ENCODE results near the gene TMEM106C.

Gene TMEM106C

DNA sequence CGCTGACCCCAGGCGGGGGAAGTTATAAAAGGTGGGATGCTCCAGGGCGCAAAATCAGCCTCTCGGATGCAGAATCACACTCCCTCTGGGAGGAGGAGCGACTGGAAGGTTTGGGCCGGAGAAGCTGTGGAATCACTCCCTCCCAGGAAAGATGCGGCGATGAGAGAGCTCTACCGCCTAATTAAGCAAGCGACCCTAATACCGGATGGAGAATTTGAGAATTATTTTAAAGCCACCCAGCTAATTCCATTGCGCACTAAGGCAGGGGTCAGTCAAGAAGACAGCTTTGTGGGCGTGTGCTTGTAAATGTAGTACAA, 39.0 kb downstream of the TMEM106C start:
- TF ChIP-seq EP300 (IDR thresholded peaks at IDR 0.05; ENCODE audit: borderline replicate concordance) (no peak), FOXM1 (IDR thresholded peaks at IDR 0.05; ENCODE audit: borderline replicate concordance, low read depth) (no peak), RAD21 (IDR thresholded peaks at IDR 0.05; ENCODE audit: low read depth) (no peak), CREB1 (IDR thresholded peaks at IDR 0.05; ENCODE audit: low read depth) (no peak), TAF1 (IDR thresholded peaks at IDR 0.05; ENCODE audit: low read depth) (no peak; the same call in 1 of the 2 replicates), ZBTB7A (IDR thresholded peaks at IDR 0.05; ENCODE audit: low read depth) (no peak; the same call in 1 of the 2 replicates), TCF12 (IDR thresholded peaks at IDR 0.05; ENCODE audit: low read depth) (no peak), YY1 (IDR thresholded peaks at IDR 0.05; ENCODE audit: low read depth) (no peak), EGR1 (IDR thresholded peaks at IDR 0.05) (no peak), CEBPB (IDR thresholded peaks at IDR 0.05) (no peak), NFIC (IDR thresholded peaks at IDR 0.05) (no peak), TEAD4 (IDR thresholded peaks at IDR 0.05) (no peak)
- TF ChIP-seq, protein P1, sequence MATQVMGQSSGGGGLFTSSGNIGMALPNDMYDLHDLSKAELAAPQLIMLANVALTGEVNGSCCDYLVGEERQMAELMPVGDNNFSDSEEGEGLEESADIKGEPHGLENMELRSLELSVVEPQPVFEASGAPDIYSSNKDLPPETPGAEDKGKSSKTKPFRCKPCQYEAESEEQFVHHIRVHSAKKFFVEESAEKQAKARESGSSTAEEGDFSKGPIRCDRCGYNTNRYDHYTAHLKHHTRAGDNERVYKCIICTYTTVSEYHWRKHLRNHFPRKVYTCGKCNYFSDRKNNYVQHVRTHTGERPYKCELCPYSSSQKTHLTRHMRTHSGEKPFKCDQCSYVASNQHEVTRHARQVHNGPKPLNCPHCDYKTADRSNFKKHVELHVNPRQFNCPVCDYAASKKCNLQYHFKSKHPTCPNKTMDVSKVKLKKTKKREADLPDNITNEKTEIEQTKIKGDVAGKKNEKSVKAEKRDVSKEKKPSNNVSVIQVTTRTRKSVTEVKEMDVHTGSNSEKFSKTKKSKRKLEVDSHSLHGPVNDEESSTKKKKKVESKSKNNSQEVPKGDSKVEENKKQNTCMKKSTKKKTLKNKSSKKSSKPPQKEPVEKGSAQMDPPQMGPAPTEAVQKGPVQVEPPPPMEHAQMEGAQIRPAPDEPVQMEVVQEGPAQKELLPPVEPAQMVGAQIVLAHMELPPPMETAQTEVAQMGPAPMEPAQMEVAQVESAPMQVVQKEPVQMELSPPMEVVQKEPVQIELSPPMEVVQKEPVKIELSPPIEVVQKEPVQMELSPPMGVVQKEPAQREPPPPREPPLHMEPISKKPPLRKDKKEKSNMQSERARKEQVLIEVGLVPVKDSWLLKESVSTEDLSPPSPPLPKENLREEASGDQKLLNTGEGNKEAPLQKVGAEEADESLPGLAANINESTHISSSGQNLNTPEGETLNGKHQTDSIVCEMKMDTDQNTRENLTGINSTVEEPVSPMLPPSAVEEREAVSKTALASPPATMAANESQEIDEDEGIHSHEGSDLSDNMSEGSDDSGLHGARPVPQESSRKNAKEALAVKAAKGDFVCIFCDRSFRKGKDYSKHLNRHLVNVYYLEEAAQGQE (IDR thresholded peaks at IDR 0.05; ENCODE audit: low read depth) = no peak
- TF ChIP-seq, protein P2, sequence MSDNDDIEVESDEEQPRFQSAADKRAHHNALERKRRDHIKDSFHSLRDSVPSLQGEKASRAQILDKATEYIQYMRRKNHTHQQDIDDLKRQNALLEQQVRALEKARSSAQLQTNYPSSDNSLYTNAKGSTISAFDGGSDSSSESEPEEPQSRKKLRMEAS (IDR thresholded peaks at IDR 0.05) = no peak
- TF ChIP-seq, protein P3, sequence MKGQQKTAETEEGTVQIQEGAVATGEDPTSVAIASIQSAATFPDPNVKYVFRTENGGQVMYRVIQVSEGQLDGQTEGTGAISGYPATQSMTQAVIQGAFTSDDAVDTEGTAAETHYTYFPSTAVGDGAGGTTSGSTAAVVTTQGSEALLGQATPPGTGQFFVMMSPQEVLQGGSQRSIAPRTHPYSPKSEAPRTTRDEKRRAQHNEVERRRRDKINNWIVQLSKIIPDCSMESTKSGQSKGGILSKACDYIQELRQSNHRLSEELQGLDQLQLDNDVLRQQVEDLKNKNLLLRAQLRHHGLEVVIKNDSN (IDR thresholded peaks at IDR 0.05) = no peak

DNA sequence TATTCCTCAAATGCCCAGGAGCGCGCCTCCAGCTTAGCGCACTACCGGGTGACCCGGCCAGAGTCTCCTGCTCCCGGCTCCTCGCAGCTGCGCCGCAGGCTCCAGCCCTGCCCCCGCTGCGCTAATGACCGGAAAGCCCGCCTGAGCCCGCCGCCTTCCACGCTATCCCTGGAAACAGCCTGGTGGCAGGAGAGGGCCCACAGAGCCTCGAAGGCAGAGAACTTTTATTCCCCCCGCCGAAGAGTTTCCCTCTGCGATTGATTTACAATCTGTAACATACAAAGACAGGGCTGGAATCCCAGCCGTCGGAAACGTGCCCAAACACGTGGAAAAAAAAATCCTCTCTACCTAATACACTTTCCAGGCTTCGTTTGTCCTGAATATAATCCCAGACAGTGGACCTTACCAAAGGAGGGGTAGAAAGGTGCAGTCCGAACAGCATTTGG, 39.4 kb downstream of the TMEM106C start:
- no peak for TF ChIP-seq RAD21 (IDR thresholded peaks at IDR 0.05; ENCODE audit: low read depth)
- TF ChIP-seq FOXM1 (IDR thresholded peaks at IDR 0.05; ENCODE audit: borderline replicate concordance, low read depth) = no peak
- TF ChIP-seq, protein P2 (IDR thresholded peaks at IDR 0.05) = peak; percentile 92
- TF ChIP-seq TAF1 (IDR thresholded peaks at IDR 0.05; ENCODE audit: low read depth) = peak; percentile 15; the same call in 1 of the 2 replicates
- TF ChIP-seq EGR1 (IDR thresholded peaks at IDR 0.05) = no peak
- 0 out of 2 replicates have a peak, but pooled peaks have one; percentile 30 for TF ChIP-seq TCF12 (IDR thresholded peaks at IDR 0.05; ENCODE audit: low read depth)
- no peak for TF ChIP-seq CREB1 (IDR thresholded peaks at IDR 0.05; ENCODE audit: low read depth)
- TF ChIP-seq NFIC (IDR thresholded peaks at IDR 0.05) = no peak

DNA sequence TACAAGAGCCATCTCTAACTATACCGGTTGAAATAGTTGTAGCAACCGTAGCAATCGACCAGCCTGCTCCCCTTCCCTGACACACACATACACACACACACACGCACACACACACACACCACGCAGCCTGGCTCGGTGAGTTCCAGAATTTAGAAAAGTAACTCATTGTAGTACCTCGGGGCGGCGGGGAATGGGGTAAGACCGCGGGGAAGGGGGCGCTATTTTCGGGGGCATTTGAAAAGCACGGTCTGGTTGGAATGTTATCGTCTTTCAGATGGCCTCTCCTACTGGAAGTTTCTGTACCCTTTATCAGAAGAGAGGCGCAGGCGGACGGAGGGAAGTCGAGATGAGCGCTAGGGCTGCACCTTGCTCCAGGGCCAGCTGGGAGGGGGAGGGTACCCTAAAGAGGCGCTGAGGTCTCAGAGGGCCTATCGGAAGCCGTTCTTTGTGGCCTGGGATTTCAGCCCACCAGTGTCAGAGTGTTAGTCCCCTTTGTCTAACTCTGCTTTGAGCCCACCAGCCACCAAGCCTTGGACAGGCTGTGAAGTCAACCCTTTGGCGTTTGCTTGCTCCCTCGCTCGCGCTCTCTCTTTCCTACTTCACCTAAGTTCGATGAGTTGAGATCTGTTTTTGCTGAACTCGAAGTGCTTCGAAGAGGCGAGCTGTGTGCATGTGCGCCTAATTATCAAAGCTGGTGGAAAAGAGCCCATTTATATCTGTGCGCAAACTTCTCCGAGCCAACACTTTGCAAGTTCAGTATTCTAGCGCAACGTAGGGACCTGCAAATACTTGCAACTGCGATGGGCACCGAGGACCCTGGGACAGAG, 40.0 kb downstream of the TMEM106C start:
- TF ChIP-seq TCF12 (IDR thresholded peaks at IDR 0.05; ENCODE audit: low read depth) = no peak
- TF ChIP-seq, protein P3 (IDR thresholded peaks at IDR 0.05) = no peak
- TF ChIP-seq FOXM1 (IDR thresholded peaks at IDR 0.05; ENCODE audit: borderline replicate concordance, low read depth) = no peak
- TF ChIP-seq, protein P1 (IDR thresholded peaks at IDR 0.05; ENCODE audit: low read depth) = no peak
- TF ChIP-seq, protein P2 (IDR thresholded peaks at IDR 0.05) = no peak
- no peak for TF ChIP-seq TAF1 (IDR thresholded peaks at IDR 0.05; ENCODE audit: low read depth)
- TF ChIP-seq EGR1 (IDR thresholded peaks at IDR 0.05) = no peak
- TF ChIP-seq TEAD4 (IDR thresholded peaks at IDR 0.05) = no peak
- no peak for TF ChIP-seq EP300 (IDR thresholded peaks at IDR 0.05; ENCODE audit: borderline replicate concordance)
- no peak for TF ChIP-seq CREB1 (IDR thresholded peaks at IDR 0.05; ENCODE audit: low read depth)
- TF ChIP-seq CEBPB (IDR thresholded peaks at IDR 0.05) = no peak
- no peak for TF ChIP-seq RAD21 (IDR thresholded peaks at IDR 0.05; ENCODE audit: low read depth)
- TF ChIP-seq ZBTB7A (IDR thresholded peaks at IDR 0.05; ENCODE audit: low read depth) = no peak
- TF ChIP-seq NFIC (IDR thresholded peaks at IDR 0.05) = no peak

DNA sequence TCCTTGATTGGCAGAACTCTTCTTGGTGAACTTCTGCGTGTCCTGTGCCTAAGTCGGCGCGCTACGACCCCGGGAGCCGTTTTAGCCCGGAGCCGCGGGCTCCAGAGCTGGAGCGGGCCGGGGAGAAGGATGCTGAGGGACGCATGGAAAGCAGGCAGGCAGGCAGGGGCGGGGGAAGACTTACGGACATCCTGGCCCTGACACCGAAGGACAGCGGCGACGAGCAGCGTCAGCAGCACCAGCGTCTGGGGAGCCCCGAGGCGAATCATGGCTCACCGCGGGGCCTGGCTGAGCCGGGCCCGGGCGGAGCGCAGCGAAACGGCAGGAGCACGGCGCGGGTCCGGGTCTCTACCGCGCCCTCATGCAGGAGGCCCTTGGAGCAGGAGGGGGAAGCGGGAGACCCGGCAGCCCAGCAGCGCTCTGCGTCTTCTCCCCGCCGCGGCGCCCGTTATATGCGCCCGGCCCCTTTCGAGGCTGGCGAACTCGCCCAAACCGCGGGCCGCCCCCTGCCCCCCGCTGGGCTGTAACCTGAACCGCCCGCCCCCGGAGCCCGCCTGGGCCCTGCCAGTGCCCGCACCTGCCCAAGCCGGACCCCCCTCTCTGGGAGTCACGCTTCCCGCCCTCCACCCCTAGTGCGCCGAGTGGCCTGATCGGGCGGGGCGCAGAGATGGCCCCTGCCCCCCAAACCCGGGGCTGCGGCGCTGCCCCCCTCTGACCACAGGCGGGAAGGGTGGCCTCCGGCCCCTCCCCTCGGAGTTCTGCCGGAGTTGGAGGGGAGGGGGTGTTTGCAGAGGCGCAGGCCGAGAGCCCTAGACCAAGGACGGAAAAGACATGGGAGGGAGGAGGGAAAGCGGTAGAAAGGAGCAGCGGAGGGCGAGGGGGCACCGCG, 40.9 kb downstream of the TMEM106C start, which contains the start of gene COL2A1:
Gene COL2A1, minus strand, starts transcription at position 424 of the 889 bp plus-strand sequence. Its CDS starts 155 bp downstream, at position 269.
- TF ChIP-seq, protein P3 (IDR thresholded peaks at IDR 0.05) = no peak
- peak; percentile 57; the same call in 1 of the 2 replicates for TF ChIP-seq EP300 (IDR thresholded peaks at IDR 0.05; ENCODE audit: borderline replicate concordance)
- TF ChIP-seq YY1 (IDR thresholded peaks at IDR 0.05; ENCODE audit: low read depth) = no peak
- TF ChIP-seq FOXM1 (IDR thresholded peaks at IDR 0.05; ENCODE audit: borderline replicate concordance, low read depth) = no peak
- TF ChIP-seq, protein P2 (IDR thresholded peaks at IDR 0.05) = peak; percentile 66
- TF ChIP-seq CEBPB (IDR thresholded peaks at IDR 0.05) = no peak
- peak; percentile 27; the same call in 1 of the 2 replicates for TF ChIP-seq NFIC (IDR thresholded peaks at IDR 0.05)
- TF ChIP-seq ZBTB7A (IDR thresholded peaks at IDR 0.05; ENCODE audit: low read depth) = peak; percentile 99
- peak; percentile 95 for TF ChIP-seq EGR1 (IDR thresholded peaks at IDR 0.05)
- TF ChIP-seq TCF12 (IDR thresholded peaks at IDR 0.05; ENCODE audit: low read depth) = peak; percentile 66
- TF ChIP-seq TEAD4 (IDR thresholded peaks at IDR 0.05) = no peak
- TF ChIP-seq, protein P1 (IDR thresholded peaks at IDR 0.05; ENCODE audit: low read depth) = no peak
- no peak for TF ChIP-seq CREB1 (IDR thresholded peaks at IDR 0.05; ENCODE audit: low read depth)
- TF ChIP-seq RAD21 (IDR thresholded peaks at IDR 0.05; ENCODE audit: low read depth) = no peak
- TF ChIP-seq TAF1 (IDR thresholded peaks at IDR 0.05; ENCODE audit: low read depth) = no peak; the same call in 1 of the 2 replicates

All from Ishikawa (cell line).